HepG2 (cell line): Measurements from ENCODE around the gene DYSF. TPM values are rescaled to one million over a fixed set of nuclear protein-coding genes. Genes with fewer than 3 reads are reported as not detected.

Source experiments
- ATAC-seq: fragments of 200-7000 bp; cut with Tn5 transposase; 3 replicates; pipeline ENCODE4 v1.9.1; 2020; ENCODE audit warnings: mild to moderate bottlenecking, moderate library complexity
- BruUV-seq: library from RNA; stranded (reverse); fragments of 400-500 nt; replicated peaks from 2 replicates; lab custom pipeline; 2021; lab: Mats Ljungman, UMichigan
- CTCF ChIA-PET: fragments of 300-600 bp; formaldehyde crosslinking; extraction: SDS; loops from one replicate; lab custom pipeline; 2021; ENCODE audit warnings: low total read pairs, inconsistent platforms, low intra/inter-chr PET ratio; lab: Yijun Ruan, JAX
- POLR2A ChIA-PET: fragments of 350-600 bp; sonication (Branson Sonifier 250); formaldehyde crosslinking; loops from one replicate; lab custom pipeline; 2020; ENCODE audit warnings: antibody characterized with exemption, inconsistent platforms; lab: Yijun Ruan, JAX
- DNase-seq: peaks from one replicate; pipeline ENCODE4 v3.0.0-alpha.2; 2015; ENCODE audit warnings: low spot score
- FAIRE-seq: peaks from 3 replicates; lab custom pipeline; 2011; peaks lifted over from hg19 to GRCh38; lab: Jason Lieb, UNC
- H2AFZ ChIP-seq: one replicate; pipeline ENCODE4 v1.6.1; 2011; ENCODE audit warnings: low read length, inconsistent platforms
- H3K27ac ChIP-seq: fragments of 300-600 bp; 3 replicates; pipeline ENCODE4 v1.8.0; 2011; ENCODE audit warnings: mixed run types, mild to moderate bottlenecking, mixed read lengths, low read length, inconsistent platforms; ENCODE audit not compliant: insufficient read depth; ENCODE audit errors: extremely low read length
- H3K27me3 ChIP-seq, 2 experiments: fragments of 200-600 bp in 1 of 2; 2 replicates in 1 of 2; 3 replicates in 1 of 2; pipeline versions ENCODE4 v1.6.0 to v1.8.0; 2011; ENCODE audit warnings: low read length in 2 of 2, mild to moderate bottlenecking in 2 of 2, moderate library complexity in 2 of 2, inconsistent platforms in 1 of 2; ENCODE audit not compliant: insufficient read depth in 2 of 2, control insufficient read depth in 1 of 2
- H3K36me3 ChIP-seq, 2 experiments: fragments of 200-600 bp in 1 of 2; replicated peaks in 1 of 2; 2 replicates in 1 of 2; 3 replicates in 1 of 2; pipeline versions ENCODE4 v1.5.1 to v1.8.0; 2011; ENCODE audit warnings: low read length in 2 of 2, inconsistent platforms in 1 of 2; ENCODE audit not compliant: insufficient read depth in 2 of 2, control insufficient read depth in 1 of 2
- H3K4me1 ChIP-seq: 2 replicates; pipeline ENCODE4 v1.5.1; 2012; ENCODE audit warnings: low read length, inconsistent platforms; ENCODE audit not compliant: insufficient read depth
- H3K4me2 ChIP-seq: 2 replicates; pipeline ENCODE4 v1.6.0; 2011; ENCODE audit warnings: low read depth, low read length, inconsistent platforms
- H3K4me3 ChIP-seq, 3 experiments: fragments of 200-600 bp in 1 of 3; sonication (generic), shearing (Covaris generic) in 1 of 3; replicated peaks in 1 of 3; 2 replicates each; pipeline ENCODE4 v1.5.1; 2011 to 2016; ENCODE audit warnings: low read length in 3 of 3, inconsistent platforms in 2 of 3, low read depth in 2 of 3, mild to moderate bottlenecking in 2 of 3, control low read depth in 1 of 3, mixed read lengths in 1 of 3; ENCODE audit not compliant: insufficient read depth in 1 of 3
- H3K79me2 ChIP-seq: one replicate; pipeline ENCODE4 v1.6.1; 2011; ENCODE audit warnings: low read length, inconsistent platforms; ENCODE audit not compliant: insufficient read depth
- H3K9ac ChIP-seq: 2 replicates; pipeline ENCODE4 v1.6.0; 2011; ENCODE audit warnings: mild to moderate bottlenecking, low read depth, low read length, inconsistent platforms; ENCODE audit not compliant: insufficient read depth
- H3K9me3 ChIP-seq: 2 replicates; pipeline ENCODE4 v1.5.1; 2012; ENCODE audit warnings: mild to moderate bottlenecking, low read length
- H4K20me1 ChIP-seq: 2 replicates; pipeline ENCODE4 v1.6.0; 2011; ENCODE audit warnings: inconsistent platforms, mild to moderate bottlenecking, low read length, moderate library complexity; ENCODE audit not compliant: insufficient read depth
- CERS6 ChIP-seq: sonication (generic); formaldehyde crosslinking; IDR thresholded peaks from 2 replicates; pipeline ENCODE4 v1.5.0; 2020; ENCODE audit warnings: missing genetic modification reagents
- ERF ChIP-seq: IDR thresholded peaks from 2 replicates; pipeline ENCODE4 v1.6.1; 2018; ENCODE audit warnings: missing biosample characterization, missing genetic modification reagents
- NFKB2 ChIP-seq: sonication (generic); formaldehyde crosslinking; IDR thresholded peaks from 2 replicates; pipeline ENCODE4 v1.4.0; 2020; ENCODE audit warnings: missing genetic modification reagents, borderline replicate concordance
- PRDM4 ChIP-seq: sonication (generic); formaldehyde crosslinking; IDR thresholded peaks from 2 replicates; pipeline ENCODE4 v1.9.0; 2021; ENCODE audit warnings: missing genetic modification reagents, borderline replicate concordance
- PTBP1 ChIP-seq: fragments of 200-400 bp; formaldehyde crosslinking; IDR thresholded peaks from 2 replicates; pipeline ENCODE4 v1.6.1; 2018; ENCODE audit warnings: low read length, low read depth; ENCODE audit not compliant: poor library complexity, severe bottlenecking
- RXRA ChIP-seq: sonication (generic); formaldehyde crosslinking; IDR thresholded peaks from 2 replicates; pipeline ENCODE4 v1.5.1; 2020; ENCODE audit warnings: missing genetic modification reagents
- SALL1 ChIP-seq: sonication (generic); formaldehyde crosslinking; IDR thresholded peaks from 2 replicates; pipeline ENCODE4 v1.8.0; 2022; ENCODE audit warnings: mild to moderate bottlenecking, missing genetic modification reagents
- TCF7 ChIP-seq: sonication (generic); IDR thresholded peaks from 2 replicates; pipeline ENCODE4 v1.6.1; 2016; ENCODE audit warnings: antibody characterized with exemption, low read depth
- ZBTB33 ChIP-seq: sonication (generic); formaldehyde crosslinking; IDR thresholded peaks from 2 replicates; pipeline ENCODE4 v1.4.0; 2020; ENCODE audit warnings: missing genetic modification reagents
- ZNF235 ChIP-seq: sonication (generic); formaldehyde crosslinking; IDR thresholded peaks from 2 replicates; pipeline ENCODE4 v1.8.1; 2023; ENCODE audit warnings: mild to moderate bottlenecking, missing genetic modification reagents, borderline replicate concordance
- WGBS: methylation state at CpG from one replicate; pipeline ENCODE4 v1.1.6; 2017; ENCODE audit warnings: low lambda C conversion rate; 5-methylcytosine and 5-hydroxymethylcytosine counted together
- in situ Hi-C: cut with HindIII; loops from 2 replicates; pipeline ENCODE4 v1.10.0; 2017; ENCODE audit warnings: low pct_unique_long_range_greater_than_20kb; ENCODE audit not compliant: extremely low pct_ligation_motif_present
- intact Hi-C: fragments of 100-400 bp; cut with micrococcal nuclease; formaldehyde crosslinking; loops from one replicate; pipeline ENCODE4 v1.10.0; 2022; ENCODE audit not compliant: unreplicated experiment
- polyA plus RNA-seq, 8 experiments: library from polyadenylated mRNA; depleted of rRNA in 3 of 8; stranded (reverse) in 7 of 8; unstranded in 1 of 8; fragments of >200 nt; fragmentation: Illumina TruSeq in 4 of 8; extraction: Trizol in 4 of 8; gene quantifications; 2 replicates each; pipeline versions ENCODE4 v1.2.1 to v1.2.3, GENCODE V29; 2011 to 2016; ENCODE audit warnings: low read depth in 4 of 8, missing spikeins in 1 of 8, mixed read lengths in 1 of 8; ENCODE audit not compliant: insufficient read depth in 1 of 8
- total RNA-seq, 5 experiments: library from RNA; depleted of rRNA; stranded (reverse); fragments of >200 nt; fragmentation: Illumina TruSeq; extraction: Trizol; gene quantifications; 2 replicates each; pipeline ENCODE4 v1.2.3, GENCODE V29; 2016; ENCODE audit warnings: low read depth in 1 of 5
- TF ChIP-seq, protein P1 (sequence below): sonication (generic); formaldehyde crosslinking; IDR thresholded peaks from 2 replicates; pipeline ENCODE4 v1.4.0; 2020; ENCODE audit warnings: missing genetic modification reagents
- TF ChIP-seq, protein P2 (sequence below): sonication (generic); formaldehyde crosslinking; IDR thresholded peaks from 2 replicates; pipeline ENCODE4 v1.4.0; 2020; ENCODE audit warnings: missing genetic modification reagents, mild to moderate bottlenecking, borderline replicate concordance
- TF ChIP-seq, protein P3 (sequence below): sonication (generic); formaldehyde crosslinking; IDR thresholded peaks from 2 replicates; pipeline ENCODE4 v1.4.0; 2020; ENCODE audit warnings: missing genetic modification reagents, borderline replicate concordance

The DYSF gene
- total and polyA plus RNA-seq, 2 of the 13 experiments (the other 11 are each of a cell fraction or from before 2014, with no cell fraction given): 0.15 to 2.4 TPM

DNA sequence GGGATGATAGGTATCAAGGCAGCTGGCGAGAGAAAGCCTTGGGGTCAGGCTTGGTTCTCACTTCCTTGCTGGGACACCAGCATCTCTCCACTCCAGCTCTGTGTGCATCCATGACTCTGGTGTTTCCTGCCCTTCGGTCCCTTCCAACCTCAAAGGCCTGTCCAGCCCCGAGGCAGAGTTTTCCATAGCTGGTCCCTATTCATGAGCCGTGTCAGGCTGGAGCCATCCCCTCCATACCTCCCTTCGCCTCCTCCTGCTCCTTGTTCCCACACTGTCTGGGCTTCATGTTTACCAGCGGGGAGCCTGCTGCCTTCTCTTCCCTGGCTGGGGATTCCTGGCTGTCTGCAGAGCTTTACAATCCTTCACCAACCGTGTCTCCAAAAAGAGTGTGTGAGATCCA is 51.2 kb downstream of the DYSF start:
- ATAC-seq: no peak; the same call in 2 of the 3 replicates
- no peak overlapping the region for H2AFZ ChIP-seq
- H3K4me2 ChIP-seq: no peak overlapping the region
- no peak overlapping the region for H3K9ac ChIP-seq
- no TSS peak for BruUV-seq
- POLR2A ChIA-PET: no interaction called here
- H3K4me3 ChIP-seq: no peak overlapping the region
- no peaks in the 10 kb centered on the region for H3K9me3 ChIP-seq
- H3K27ac ChIP-seq: no peak overlapping the region
- CTCF ChIA-PET: interaction anchor here (1.2 kb wide), 1 partner anchor 205 kb away, joined by 3 read pairs; no protein-coding TSS in a partner anchor
- 41% methylated on average over 7 of the region's 7 CpGs for WGBS
- TF ChIP-seq RXRA (CRISPR knock-in tag) (no peak), TCF7 (no peak), PTBP1 (no peak), CERS6 (CRISPR knock-in tag) (no peak), ZNF235 (CRISPR knock-in tag) (no peak), ERF (no peak), NFKB2 (no peak), SALL1 (CRISPR knock-in tag) (no peak), PRDM4 (CRISPR knock-in tag) (no peak), ZBTB33 (CRISPR knock-in tag) (no peak)
- TF ChIP-seq, protein P1, sequence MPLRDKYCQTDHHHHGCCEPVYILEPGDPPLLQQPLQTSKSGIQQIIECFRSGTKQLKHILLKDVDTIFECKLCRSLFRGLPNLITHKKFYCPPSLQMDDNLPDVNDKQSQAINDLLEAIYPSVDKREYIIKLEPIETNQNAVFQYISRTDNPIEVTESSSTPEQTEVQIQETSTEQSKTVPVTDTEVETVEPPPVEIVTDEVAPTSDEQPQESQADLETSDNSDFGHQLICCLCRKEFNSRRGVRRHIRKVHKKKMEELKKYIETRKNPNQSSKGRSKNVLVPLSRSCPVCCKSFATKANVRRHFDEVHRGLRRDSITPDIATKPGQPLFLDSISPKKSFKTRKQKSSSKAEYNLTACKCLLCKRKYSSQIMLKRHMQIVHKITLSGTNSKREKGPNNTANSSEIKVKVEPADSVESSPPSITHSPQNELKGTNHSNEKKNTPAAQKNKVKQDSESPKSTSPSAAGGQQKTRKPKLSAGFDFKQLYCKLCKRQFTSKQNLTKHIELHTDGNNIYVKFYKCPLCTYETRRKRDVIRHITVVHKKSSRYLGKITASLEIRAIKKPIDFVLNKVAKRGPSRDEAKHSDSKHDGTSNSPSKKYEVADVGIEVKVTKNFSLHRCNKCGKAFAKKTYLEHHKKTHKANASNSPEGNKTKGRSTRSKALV (CRISPR knock-in tag): no peak
- TF ChIP-seq, protein P2, sequence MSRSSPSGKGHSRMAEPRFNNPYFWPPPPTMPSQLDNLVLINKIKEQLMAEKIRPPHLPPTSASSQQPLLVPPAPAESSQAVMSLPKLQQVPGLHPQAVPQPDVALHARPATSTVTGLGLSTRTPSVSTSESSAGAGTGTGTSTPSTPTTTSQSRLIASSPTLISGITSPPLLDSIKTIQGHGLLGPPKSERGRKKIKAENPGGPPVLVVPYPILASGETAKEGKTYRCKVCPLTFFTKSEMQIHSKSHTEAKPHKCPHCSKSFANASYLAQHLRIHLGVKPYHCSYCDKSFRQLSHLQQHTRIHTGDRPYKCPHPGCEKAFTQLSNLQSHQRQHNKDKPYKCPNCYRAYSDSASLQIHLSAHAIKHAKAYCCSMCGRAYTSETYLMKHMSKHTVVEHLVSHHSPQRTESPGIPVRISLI (CRISPR knock-in tag): no peak
- TF ChIP-seq, protein P3, sequence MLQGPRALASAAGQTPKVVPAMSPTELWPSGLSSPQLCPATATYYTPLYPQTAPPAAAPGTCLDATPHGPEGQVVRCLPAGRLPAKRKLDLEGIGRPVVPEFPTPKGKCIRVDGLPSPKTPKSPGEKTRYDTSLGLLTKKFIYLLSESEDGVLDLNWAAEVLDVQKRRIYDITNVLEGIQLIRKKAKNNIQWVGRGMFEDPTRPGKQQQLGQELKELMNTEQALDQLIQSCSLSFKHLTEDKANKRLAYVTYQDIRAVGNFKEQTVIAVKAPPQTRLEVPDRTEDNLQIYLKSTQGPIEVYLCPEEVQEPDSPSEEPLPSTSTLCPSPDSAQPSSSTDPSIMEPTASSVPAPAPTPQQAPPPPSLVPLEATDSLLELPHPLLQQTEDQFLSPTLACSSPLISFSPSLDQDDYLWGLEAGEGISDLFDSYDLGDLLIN (CRISPR knock-in tag): no peak
- intact Hi-C loops: no loop called here
- in situ Hi-C loops: loop anchor here (5.0 kb wide), 1 partner anchor 202 kb away; no protein-coding TSS in a partner anchor
- no peaks in the 10 kb centered on the region for H3K79me2 ChIP-seq
- H3K27me3 ChIP-seq: peaks cover 0 to 4% of the 10 kb centered on the region in 2 experiments; a peak in 2 of 5 replicates
- no peaks in the 10 kb centered on the region for H3K36me3 ChIP-seq
- FAIRE-seq: no peak
- H4K20me1 ChIP-seq: no peaks in the 10 kb centered on the region
- DNase-seq: no peak
- no peaks in the 10 kb centered on the region for H3K4me1 ChIP-seq
